ENCODE results near the gene CASKIN2. TPM values are rescaled to one million over a fixed set of nuclear protein-coding genes. Genes with fewer than 3 reads are reported as not detected.

CASKIN2 gene
- total RNA-seq, 3 donors from 2014 or later: 27.8 to 44.5 (median 33.8) TPM

DNA sequence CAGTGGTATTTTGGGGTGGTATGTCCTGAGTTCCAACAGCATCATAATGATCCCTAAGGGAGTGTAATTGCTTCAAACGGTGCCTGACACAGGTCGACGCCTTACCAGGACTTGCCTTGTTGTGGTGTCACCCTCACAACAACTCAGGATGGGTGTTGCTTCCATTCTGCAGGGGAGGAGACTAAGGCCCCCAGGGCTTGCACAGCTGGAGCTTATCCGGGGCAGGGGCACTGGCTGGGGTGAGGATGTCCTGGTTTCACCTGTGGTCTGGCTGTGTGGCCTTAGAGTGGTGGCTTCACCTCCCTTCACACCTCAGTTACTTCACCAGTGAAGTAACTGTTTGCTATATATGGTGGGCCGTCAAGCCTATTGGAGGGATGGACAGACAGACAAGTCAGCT is 33.5 kb upstream of the CASKIN2 start:
- ATAC-seq (peak; percentile 1), DNase-seq (peak in 2 of 3 donors; percentile 45 to 61)
- intact Hi-C loops (cut with DNase I, micrococcal nuclease): no loop called here
- peaks cover 48% of the 10 kb centered on the region for H3K4me1 ChIP-seq (ENCODE audit: low read depth)
- H3K4me3 ChIP-seq: no peak overlapping the region
- TF ChIP-seq, protein P1, sequence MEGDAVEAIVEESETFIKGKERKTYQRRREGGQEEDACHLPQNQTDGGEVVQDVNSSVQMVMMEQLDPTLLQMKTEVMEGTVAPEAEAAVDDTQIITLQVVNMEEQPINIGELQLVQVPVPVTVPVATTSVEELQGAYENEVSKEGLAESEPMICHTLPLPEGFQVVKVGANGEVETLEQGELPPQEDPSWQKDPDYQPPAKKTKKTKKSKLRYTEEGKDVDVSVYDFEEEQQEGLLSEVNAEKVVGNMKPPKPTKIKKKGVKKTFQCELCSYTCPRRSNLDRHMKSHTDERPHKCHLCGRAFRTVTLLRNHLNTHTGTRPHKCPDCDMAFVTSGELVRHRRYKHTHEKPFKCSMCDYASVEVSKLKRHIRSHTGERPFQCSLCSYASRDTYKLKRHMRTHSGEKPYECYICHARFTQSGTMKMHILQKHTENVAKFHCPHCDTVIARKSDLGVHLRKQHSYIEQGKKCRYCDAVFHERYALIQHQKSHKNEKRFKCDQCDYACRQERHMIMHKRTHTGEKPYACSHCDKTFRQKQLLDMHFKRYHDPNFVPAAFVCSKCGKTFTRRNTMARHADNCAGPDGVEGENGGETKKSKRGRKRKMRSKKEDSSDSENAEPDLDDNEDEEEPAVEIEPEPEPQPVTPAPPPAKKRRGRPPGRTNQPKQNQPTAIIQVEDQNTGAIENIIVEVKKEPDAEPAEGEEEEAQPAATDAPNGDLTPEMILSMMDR (IDR thresholded peaks at IDR 0.05): no peak
- no peaks in the 10 kb centered on the region for H3K9me3 ChIP-seq
- H3K36me3 ChIP-seq (ENCODE audit: low read depth): no peaks in the 10 kb centered on the region

DNA sequence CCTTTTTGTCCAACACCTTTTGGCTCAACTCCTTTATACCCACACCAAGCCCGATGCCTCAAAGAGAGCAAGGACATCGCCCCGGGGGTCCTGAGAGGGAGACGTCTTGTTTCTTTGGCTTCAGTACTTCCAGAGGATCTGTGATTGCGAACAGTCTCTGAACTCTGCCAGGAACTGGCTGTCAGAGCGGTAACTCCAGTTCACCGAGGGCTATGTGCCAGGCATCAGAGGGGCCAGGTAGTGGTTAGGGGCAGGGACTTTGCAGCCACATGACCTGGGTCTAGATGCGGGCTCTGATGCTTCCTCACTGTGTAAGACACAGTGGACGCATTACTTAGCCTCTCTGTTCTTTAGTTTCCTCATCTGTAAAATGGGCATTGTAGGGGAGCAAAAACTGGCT is 31.8 kb upstream of the CASKIN2 start:
- Histone ChIP-seq H3K4me3 (no peak overlapping the region), H3K36me3 (ENCODE audit: low read depth) (no peaks in the 10 kb centered on the region), H3K4me1 (ENCODE audit: low read depth) (peaks cover 56% of the 10 kb centered on the region), H3K9me3 (no peaks in the 10 kb centered on the region)
- TF ChIP-seq, protein P1 (IDR thresholded peaks at IDR 0.05): no peak
- DNase-seq (no peak), ATAC-seq (no peak)
- intact Hi-C loops (cut with DNase I, micrococcal nuclease): no loop called here

DNA sequence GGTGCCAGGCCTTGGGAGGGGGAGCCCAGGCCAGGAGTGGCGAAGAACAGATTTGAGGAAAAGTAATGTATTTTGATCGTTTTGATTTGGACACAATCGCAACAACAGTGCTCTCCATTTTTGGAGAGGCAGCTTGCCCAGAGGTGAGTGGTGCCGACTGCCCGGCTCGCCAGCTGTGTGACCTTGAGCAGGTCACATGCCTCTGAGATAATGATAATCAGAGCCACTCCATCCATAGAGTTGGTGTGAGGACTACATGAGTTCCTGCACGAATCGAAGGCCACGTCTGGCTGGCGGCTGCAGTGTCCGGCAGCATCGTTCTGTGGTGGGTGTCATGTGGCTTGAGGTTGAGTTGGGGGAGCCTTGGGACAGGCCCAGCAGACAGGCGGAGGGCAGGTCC is 30.8 kb upstream of the CASKIN2 start:
- Histone ChIP-seq H3K9me3 (no peaks in the 10 kb centered on the region), H3K4me1 (ENCODE audit: low read depth) (peaks cover 63% of the 10 kb centered on the region), H3K4me3 (no peak overlapping the region), H3K36me3 (ENCODE audit: low read depth) (no peaks in the 10 kb centered on the region)
- TF ChIP-seq, protein P1 (IDR thresholded peaks at IDR 0.05): no peak
- intact Hi-C loops (cut with DNase I, micrococcal nuclease): no loop called here
- DNase-seq (no peak), ATAC-seq (no peak)

DNA sequence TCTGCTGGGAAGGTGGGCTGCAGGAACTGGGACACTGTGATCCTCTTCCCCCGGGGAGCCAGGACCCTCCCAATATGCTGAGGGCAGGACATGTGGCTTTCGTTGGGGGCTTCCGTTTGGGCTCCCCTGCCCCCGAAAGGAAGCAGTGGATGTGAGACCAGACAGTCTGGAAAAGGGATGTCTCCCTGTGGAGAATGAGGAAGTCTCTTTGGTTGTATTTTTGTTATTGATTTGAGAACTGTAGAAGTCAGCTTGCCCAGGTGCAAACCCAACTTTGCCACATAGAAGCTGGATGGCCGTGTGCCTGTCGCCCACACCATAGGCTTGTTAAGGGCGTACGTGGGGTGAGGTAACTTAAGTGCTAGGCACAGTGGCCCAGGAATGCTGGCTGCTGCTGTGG is 28.9 kb upstream of the CASKIN2 start:
- TF ChIP-seq, protein P1 (IDR thresholded peaks at IDR 0.05): no peak
- DNase-seq (no peak), ATAC-seq (no peak)
- H3K9me3 ChIP-seq: no peaks in the 10 kb centered on the region
- no peaks in the 10 kb centered on the region for H3K36me3 ChIP-seq (ENCODE audit: low read depth)
- no peak overlapping the region for H3K4me3 ChIP-seq
- peaks cover 69% of the 10 kb centered on the region for H3K4me1 ChIP-seq (ENCODE audit: low read depth)
- intact Hi-C loops (cut with DNase I, micrococcal nuclease): no loop called here

DNA sequence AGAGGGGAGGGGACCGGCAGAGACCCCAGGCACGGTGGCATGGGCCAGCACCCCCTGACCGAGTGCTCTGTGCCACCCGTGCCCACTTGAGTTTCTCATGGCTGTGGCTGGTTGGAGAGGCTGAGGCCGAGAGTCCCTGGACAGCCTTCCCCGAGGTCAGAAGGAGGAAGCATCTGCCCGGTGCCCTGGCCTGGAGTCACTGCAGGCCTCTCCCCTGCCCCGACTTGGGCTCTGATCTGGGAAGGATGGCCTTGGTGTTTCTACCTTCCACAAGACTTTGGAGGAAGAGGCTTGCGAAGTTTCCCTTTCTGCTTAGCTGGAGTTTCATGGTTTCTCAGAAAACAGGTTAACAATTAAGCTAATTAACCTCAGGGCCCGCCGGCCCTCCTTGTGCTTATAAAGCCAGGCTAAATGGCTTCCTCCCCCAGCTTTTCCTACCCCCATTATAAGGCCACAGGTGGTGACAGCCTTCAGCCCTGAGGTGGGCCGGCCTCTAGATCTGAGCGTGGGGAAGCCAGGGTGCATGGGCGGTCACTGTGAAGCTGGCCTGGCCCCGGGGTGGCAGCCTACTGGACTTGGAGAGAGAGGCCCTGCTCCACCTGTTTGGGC is 27.5 kb upstream of the CASKIN2 start:
- peaks cover 68% of the 10 kb centered on the region for H3K4me1 ChIP-seq (ENCODE audit: low read depth)
- intact Hi-C loops (cut with DNase I, micrococcal nuclease): no loop called here
- peak; percentile 56 for ATAC-seq
- TF ChIP-seq, protein P1 (IDR thresholded peaks at IDR 0.05): no peak
- no peak overlapping the region for H3K4me3 ChIP-seq
- H3K9me3 ChIP-seq: no peaks in the 10 kb centered on the region
- no peaks in the 10 kb centered on the region for H3K36me3 ChIP-seq (ENCODE audit: low read depth)
- peak in 2 of 3 donors; percentile 63 to 65 for DNase-seq

DNA sequence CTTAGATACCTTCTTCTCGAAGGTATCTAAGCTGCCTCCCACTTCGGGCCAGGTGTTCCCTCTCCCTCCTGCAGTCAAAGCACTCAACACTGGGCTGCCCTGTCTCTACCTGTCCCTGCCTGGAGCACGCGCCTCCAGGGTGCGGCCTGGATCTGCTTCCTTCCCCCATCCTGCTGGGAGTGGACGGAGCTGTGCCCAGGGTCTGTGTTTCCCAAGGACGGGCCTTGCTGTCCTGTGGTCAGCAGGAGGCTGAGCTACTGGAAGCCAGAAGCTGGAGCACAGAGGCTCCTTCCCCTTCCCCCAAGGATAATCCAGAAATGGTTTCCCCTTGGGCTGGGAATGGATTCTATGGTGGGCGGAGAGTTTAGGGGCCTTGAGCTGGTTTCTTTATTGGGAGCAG is 26.9 kb upstream of the CASKIN2 start:
- intact Hi-C loops (cut with DNase I, micrococcal nuclease): no loop called here
- no peaks in the 10 kb centered on the region for H3K9me3 ChIP-seq
- peak; percentile 75 for ATAC-seq
- H3K4me3 ChIP-seq: no peak overlapping the region
- H3K4me1 ChIP-seq (ENCODE audit: low read depth): peaks cover 68% of the 10 kb centered on the region
- TF ChIP-seq, protein P1 (IDR thresholded peaks at IDR 0.05): no peak
- no peaks in the 10 kb centered on the region for H3K36me3 ChIP-seq (ENCODE audit: low read depth)
- DNase-seq: peak; percentile 75 to 81 (median 81)
